ENCODE data around the gene CYB5R3.
"Not testable (repeated sequence)": the region's sequence is repeated elsewhere in the genome, so short reads cannot be mapped to it uniquely, and the experiment has no call there.

Gene CYB5R3

GRCh38 chr22:42574468-42574867, 74.7 kb downstream of the CYB5R3 start:
- H3K27ac ChIP-seq (ENCODE audit: insufficient read depth, low read length, poor library complexity, severe bottlenecking); H3K4me3 ChIP-seq (ENCODE audit: insufficient read depth, low read depth, low read length, poor library complexity, severe bottlenecking); H3K27me3 ChIP-seq (replicated peaks; ENCODE audit: control insufficient read depth, insufficient read depth, low read length, poor library complexity, severe bottlenecking); H3K9me3 ChIP-seq (ENCODE audit: control insufficient read depth, low read length); DNase-seq; H3K4me1 ChIP-seq (ENCODE audit: control insufficient read depth, insufficient read depth, low read length, poor library complexity, severe bottlenecking): not testable (repeated sequence)
- H3K36me3 ChIP-seq (ENCODE audit: control insufficient read depth, insufficient read depth, low read length): peaks cover 18% of the 10 kb centered on the region

DNA sequence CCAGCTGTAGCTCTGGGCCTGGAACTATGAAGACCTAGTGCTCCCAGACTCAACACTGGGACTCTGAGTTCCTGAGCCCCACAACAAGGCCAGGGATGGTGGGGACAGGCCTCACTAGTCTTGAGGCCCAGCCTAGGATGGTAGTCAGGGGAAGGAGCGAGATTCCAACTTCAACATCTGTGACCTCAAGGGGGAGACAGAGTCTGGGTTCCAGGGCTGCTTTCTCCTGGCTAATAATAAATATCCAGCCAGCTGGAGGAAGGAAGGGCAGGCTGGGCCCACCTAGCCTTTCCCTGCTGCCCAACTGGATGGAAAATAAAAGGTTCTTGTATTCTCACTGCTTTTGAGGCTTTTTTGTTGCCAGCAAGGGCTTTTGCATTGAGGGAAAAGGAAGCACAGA, 75.1 kb downstream of the CYB5R3 start:
- H3K9me3 ChIP-seq (ENCODE audit: control insufficient read depth, low read length); H3K27me3 ChIP-seq (replicated peaks; ENCODE audit: control insufficient read depth, insufficient read depth, low read length, poor library complexity, severe bottlenecking); H3K4me3 ChIP-seq (ENCODE audit: insufficient read depth, low read depth, low read length, poor library complexity, severe bottlenecking); DNase-seq; H3K4me1 ChIP-seq (ENCODE audit: control insufficient read depth, insufficient read depth, low read length, poor library complexity, severe bottlenecking); H3K27ac ChIP-seq (ENCODE audit: insufficient read depth, low read length, poor library complexity, severe bottlenecking): not testable (repeated sequence)
- H3K36me3 ChIP-seq (ENCODE audit: control insufficient read depth, insufficient read depth, low read length): peaks cover 18% of the 10 kb centered on the region

- not testable (repeated sequence) for H3K9me3 ChIP-seq (ENCODE audit: control insufficient read depth, low read length); H3K27me3 ChIP-seq (replicated peaks; ENCODE audit: control insufficient read depth, insufficient read depth, low read length, poor library complexity, severe bottlenecking); H3K4me1 ChIP-seq (ENCODE audit: control insufficient read depth, insufficient read depth, low read length, poor library complexity, severe bottlenecking); H3K4me3 ChIP-seq (ENCODE audit: insufficient read depth, low read depth, low read length, poor library complexity, severe bottlenecking); DNase-seq; H3K27ac ChIP-seq (ENCODE audit: insufficient read depth, low read length, poor library complexity, severe bottlenecking)
- peaks cover 11% of the 10 kb centered on the region for H3K36me3 ChIP-seq (ENCODE audit: control insufficient read depth, insufficient read depth, low read length)
Observed at GRCh38 chr22:42571068-42571467, 78.1 kb downstream of the CYB5R3 start.

- H3K4me1 ChIP-seq (ENCODE audit: control insufficient read depth, insufficient read depth, low read length, poor library complexity, severe bottlenecking); H3K9me3 ChIP-seq (ENCODE audit: control insufficient read depth, low read length); DNase-seq; H3K4me3 ChIP-seq (ENCODE audit: insufficient read depth, low read depth, low read length, poor library complexity, severe bottlenecking); H3K27ac ChIP-seq (ENCODE audit: insufficient read depth, low read length, poor library complexity, severe bottlenecking); H3K27me3 ChIP-seq (replicated peaks; ENCODE audit: control insufficient read depth, insufficient read depth, low read length, poor library complexity, severe bottlenecking): not testable (repeated sequence)
- H3K36me3 ChIP-seq (ENCODE audit: control insufficient read depth, insufficient read depth, low read length): peaks cover 11% of the 10 kb centered on the region
Observed at GRCh38 chr22:42570580-42570979, 78.6 kb downstream of the CYB5R3 start.

DNA sequence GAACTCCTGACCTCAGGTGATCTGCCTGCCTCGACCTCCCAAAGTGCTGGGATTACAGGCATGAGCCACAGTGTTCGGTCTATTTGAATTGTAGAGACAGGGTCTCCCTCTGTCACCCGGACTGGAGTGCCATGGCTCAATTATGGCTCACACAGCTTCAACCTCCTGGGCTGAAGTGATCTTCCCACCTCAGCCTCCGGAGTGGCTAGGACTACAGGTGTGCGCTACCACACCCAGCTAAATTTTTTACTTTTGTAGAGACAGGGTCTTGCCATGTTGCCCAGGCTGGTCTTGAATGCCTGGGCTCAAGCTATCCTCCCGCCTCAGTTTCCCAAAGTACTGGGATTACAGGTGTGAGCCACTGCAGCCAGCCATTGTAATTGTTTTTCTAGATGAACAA, 81.2 kb downstream of the CYB5R3 start:
- H3K27ac ChIP-seq (ENCODE audit: insufficient read depth, low read length, poor library complexity, severe bottlenecking); H3K4me1 ChIP-seq (ENCODE audit: control insufficient read depth, insufficient read depth, low read length, poor library complexity, severe bottlenecking); H3K4me3 ChIP-seq (ENCODE audit: insufficient read depth, low read depth, low read length, poor library complexity, severe bottlenecking); DNase-seq; H3K27me3 ChIP-seq (replicated peaks; ENCODE audit: control insufficient read depth, insufficient read depth, low read length, poor library complexity, severe bottlenecking); H3K9me3 ChIP-seq (ENCODE audit: control insufficient read depth, low read length); H3K36me3 ChIP-seq (ENCODE audit: control insufficient read depth, insufficient read depth, low read length): not testable (repeated sequence)
